GM21825 (cell line): ENCODE measurements around the gene ULK4.

ENCODE experiments used
- ATAC-seq: cut with Tn5 transposase; IDR thresholded peaks from one replicate; pipeline ENCODE4 v1.9.1; 2021; ENCODE audit warnings: mild to moderate bottlenecking, moderate library complexity; ENCODE audit not compliant: unreplicated experiment

The ULK4 gene

DNA sequence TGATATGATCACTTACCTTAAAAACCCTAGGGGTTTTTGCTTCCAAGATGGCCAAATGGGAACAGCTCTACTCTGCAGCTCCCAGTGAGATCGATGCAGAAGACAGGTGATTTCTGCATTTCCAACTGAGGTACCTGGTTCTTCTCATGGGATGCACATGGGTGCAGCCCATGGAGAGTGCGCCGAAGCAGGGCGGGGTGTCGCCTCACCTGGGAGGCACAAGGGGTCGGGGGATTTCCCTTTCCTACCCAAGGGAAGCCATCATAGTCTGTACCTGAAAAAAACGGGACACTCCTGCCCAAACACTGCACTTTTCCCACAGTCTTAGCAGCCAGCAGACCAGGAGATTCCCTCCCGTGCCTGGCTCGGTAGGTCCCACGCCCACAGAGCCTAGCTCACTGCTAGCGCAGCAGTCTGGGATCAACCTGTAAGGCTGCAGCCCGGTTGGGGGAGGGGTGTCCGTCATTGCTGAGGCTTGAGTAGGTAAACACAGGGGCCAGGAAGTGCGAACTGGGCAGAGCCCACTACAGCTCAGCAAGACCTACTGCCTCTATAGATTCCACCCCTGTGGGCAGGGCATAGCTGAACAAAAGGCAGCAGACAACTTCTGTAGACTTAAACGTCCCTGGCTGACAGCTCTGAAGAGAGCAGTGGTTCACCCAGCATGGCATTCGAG lies 684.0 kb downstream of the ULK4 start:
- no peak for ATAC-seq

DNA sequence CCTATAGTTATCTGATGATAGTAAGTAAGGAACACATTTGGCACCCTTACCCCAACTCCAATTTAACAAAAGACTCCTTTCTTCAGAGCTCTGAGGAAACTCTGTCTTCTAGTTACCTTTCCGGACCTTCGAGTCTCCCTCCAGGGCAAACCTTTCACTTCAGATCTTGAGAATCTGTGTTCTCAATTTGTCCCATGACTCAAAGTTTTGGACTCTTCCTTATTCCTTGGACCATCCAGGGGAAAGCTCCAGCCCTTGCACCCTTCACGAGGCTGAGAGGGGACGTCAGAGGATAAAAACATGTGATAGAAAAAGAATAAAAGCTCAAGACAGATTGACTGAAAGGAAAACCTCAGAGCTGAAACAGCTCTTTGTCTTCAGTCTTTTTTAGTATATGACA lies 685.7 kb downstream of the ULK4 start:
- no peak for ATAC-seq

DNA sequence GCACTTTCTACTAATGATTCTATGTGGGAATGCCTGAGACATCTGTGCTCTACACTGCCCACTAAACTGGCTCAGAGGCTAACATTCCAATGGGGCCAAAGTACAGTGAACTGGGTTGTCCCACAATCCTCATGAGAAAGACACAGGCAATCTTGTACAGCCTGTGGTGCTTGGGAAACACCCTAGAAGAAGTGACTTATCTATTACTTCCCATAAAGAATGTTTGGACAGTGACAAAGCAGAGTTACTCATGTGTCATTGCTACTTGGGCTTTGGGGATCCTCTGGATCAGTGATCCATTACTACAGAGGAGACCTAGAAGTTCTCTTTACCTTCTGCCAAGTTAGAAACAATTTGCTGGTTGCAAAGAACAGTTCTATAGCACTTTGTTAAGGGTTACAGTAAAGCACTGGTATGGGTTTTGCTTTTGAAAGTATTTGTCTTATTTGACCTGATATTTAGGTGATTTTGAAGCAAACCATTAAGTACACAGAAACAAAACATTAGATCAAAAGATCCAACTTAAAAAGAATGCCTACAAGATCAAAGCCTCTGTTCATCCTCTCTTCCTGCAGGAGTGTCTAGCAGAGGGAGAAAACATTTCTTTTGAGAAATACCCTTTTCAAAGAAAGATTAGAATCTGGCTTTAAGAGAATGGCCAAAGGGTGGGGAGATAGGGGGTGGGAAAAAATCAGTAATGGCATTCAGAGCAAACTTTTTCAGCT lies 686.8 kb downstream of the ULK4 start:
- no peak for ATAC-seq

DNA sequence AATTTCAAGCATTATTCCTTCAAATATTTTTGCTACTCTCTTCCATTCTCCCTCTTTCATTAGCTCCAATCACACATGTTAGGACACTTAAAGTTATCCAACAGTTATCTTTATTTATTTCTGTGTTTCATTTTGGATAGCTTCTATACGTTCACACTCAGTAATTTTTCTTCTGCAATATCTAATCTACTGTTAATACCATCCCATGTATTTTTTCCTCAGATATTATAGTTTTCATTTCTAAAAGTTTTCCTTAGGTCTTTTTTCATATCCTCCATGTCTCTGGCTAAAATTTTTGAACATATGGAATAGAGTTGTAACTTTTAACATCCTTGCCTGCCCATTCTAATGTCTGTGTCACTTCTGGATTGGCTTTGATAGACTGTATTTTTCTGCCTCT lies 689.2 kb downstream of the ULK4 start:
- no peak for ATAC-seq

DNA sequence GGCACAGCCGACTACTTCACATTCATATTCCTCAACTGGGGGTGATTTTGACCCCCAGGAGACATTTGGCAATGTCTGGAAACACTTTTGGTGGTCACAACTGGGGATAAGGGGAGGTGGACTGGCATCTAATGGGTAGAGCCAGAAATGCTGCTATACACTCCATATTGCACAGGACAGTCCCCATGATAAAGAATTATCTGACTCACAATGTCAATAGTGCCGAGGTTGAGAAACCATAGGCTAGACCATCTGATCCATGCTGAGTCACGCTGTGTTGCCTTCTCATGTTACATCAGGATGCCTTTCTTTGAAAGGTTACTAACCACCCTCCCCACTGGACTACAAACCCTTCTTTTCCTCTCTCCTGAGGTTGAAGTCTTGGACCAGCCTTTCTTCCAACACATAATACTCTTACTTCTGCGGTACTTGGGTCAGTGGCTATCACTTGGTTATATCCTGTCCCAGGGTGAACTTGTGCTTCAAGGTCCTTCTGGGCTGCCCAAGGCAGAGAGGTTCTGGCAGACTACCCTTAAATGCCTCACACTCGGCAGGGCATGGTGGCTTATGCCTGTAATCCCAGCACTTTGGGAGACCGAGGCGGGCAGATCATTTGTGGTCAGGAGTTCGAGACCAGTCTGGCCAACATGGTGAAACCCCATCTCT lies 693.8 kb downstream of the ULK4 start:
- no peak for ATAC-seq

DNA sequence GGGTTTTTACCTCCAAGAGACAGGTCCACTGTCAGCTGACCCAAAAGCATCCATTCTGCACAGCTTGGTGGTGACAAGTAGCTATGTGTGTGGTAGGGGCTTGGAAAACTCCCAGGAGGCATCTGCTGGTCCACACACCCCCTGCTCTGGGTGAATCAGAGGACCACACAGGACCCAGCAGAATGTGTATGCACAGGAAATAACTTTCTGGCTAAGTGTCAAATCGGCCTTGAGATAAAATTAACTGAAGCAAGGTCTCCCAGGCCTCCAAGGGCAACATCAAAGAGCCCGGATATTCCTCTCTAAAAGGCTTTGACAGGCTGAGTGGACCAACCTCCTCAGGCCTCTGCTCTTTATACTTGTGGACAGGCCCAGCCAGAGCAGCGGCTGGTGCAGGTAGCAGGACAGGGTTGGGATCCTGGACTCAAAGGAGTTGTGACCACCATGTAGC lies 696.1 kb downstream of the ULK4 start:
- ATAC-seq: no peak

DNA sequence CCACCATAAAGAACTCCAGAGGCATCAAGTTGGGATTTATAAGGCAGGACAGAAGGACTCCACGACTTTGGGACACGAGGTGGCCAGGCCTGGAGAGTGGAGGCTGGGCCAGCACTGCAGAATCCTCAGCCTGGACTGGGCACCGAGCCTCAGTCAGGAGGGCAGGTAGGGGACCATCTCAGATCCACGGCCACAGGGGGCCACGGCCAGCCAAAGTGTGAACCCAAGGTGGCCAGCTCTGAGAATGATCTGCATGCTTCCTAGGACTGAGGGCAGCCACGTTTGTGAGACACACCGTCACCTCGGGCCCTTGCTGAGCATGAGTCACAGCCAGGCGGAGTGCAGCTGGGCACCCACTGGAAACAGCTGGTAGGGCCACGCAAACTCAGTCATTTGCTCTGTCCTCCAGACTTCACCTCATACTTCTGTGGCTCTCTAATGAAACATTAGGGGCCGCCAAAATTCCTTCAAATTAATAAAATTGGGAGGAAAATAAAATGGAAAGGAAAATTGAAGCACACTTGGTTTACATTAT lies 696.8 kb downstream of the ULK4 start:
- no peak for ATAC-seq

DNA sequence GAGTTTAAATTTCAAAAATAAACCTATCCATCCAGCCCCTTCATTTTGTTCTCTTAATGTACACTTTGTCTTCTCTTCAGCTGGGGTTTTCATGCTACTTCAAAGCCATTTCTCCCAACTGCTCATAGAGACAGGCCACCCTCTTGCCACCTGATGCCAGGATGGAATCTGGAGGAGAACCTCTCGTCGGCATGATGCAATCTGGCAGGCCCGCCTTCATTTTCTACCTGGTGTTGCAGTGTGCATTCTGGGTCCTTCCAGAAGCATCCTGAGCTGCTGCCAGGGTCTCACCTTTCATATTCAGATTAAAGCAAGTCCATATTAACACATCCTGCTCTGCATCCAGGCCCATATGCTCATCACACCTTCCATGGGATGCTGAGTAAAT lies 701.8 kb downstream of the ULK4 start:
- ATAC-seq: no peak

DNA sequence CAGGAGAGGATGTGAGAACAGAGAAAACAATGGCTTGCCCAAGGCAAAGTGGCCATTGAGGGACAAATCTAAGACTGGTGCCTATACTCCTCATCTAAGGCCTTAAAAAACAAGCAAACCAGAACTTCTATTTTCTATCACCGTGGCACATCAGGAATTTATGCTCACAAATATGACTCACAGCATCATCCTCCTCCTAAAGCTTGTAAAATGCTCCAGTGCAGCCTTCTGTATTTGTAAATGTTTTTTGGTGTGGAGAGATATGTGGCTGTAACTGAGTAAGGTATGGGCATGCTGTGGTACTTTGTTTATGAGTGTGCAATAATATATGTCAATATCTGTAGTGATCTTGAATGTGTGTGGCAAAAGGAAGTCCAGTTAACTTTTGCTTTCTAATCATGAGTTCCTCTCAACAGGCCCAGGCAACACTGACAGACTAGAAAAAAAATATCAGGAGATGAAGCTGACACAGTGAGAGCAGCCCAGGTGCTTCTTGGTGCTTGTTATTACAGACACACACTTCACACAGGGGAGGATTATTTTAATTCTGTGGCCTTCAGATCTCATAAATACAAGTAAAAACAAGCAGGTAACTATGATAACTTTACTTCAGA lies 702.3 kb downstream of the ULK4 start:
- ATAC-seq: no peak

DNA sequence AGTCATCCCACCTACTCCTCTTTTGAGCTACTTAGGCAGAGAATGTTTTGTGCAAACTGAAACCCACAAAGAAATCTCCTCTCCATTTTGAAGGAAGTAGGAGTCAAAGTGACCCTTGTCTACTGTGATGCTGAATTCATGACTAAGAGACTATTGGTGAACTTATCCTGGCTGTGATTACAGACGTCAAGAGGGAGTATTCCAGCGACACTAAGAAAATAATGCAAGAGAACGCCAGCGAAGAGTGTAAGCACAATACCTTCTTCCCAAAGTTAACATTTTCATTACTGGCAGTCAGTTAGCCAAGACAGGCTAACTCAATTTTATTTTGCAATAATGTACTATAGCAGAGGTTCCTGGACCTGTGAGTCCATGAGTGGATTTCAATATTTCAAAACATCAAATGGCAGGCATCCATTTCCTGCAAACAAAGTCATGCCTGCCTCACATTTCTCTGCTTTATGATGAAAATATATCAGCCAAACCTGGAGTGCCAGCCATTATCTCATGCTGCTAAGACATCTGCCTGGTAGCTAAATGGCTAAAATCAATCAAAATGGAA lies 703.6 kb downstream of the ULK4 start:
- ATAC-seq: no peak

DNA sequence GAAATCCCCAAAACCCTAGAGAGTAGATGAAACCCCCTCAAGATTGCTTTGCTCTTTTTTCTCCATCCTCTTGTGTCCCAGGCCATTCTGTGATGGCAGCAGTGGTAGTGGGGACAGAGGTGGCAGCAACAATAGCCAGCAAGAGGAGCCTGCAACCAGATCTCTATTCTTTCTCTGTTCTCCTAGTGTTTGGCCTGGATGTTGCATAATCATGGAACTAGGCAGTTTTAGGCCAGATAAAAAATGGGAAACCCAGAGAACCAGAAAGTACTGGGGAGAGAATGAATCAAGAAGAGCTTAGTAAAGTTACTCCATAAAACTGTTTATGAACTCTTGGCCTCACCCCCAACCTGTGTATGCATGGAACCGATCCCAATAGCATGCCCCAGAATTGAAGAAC lies 710.3 kb downstream of the ULK4 start:
- no peak for ATAC-seq

DNA sequence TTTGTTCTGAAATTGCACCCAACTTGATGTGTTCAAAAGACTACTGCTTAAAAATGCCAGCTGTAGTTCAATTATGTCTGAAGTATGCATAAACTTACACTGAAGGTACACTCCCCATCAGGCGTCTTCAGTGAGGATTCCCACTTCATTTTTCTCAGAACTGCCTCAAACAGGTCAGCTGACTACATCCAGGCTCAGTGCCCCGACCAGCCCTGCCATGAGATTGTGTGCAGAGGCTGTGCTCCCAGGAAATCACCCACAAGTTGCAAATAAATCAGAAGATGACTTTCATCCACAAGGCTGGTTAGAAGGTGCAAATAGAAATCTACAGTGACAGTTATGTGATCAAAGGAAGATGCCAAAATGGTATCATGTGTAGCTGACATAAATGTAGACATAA lies 711.1 kb downstream of the ULK4 start:
- ATAC-seq: no peak

DNA sequence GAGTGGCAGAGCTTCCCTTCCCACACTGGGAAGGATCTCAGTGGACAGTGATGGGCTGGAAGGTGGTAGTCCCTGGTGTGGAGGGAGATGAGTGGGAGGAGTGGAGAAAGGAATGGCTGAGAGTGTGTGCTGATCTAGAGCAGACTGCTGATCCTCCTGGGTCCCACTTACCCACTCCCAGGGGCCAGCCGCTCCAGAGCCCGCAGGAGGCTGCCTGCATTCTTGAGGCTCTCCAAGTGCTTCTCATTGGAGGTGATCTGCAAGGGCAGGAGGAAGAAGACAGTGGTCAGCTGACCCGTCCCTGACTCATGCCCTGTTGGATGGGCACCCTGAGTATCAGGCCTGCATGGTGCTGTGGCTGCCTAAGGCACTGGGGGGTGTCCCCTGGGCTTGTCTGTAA lies 712.6 kb downstream of the ULK4 start:
- no peak for ATAC-seq

DNA sequence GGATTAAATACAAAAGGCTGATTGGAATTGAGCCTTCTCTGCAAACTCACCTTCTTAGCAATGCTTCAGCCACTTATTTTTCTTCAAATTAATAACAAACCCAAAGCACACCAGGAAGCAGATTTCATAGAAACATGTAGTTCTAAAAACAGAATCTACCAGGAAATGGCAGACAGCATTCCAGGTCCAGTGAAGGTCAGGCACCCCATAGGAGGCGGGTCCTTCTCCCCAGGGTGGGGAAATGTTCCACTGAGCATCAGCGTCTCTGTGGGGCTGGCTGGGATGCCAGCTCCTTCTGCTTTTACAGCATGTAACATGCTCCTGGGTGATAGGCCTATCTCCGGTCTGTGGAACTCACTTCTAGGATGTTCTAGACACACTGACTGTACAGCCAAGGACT lies 713.4 kb downstream of the ULK4 start:
- ATAC-seq: no peak

DNA sequence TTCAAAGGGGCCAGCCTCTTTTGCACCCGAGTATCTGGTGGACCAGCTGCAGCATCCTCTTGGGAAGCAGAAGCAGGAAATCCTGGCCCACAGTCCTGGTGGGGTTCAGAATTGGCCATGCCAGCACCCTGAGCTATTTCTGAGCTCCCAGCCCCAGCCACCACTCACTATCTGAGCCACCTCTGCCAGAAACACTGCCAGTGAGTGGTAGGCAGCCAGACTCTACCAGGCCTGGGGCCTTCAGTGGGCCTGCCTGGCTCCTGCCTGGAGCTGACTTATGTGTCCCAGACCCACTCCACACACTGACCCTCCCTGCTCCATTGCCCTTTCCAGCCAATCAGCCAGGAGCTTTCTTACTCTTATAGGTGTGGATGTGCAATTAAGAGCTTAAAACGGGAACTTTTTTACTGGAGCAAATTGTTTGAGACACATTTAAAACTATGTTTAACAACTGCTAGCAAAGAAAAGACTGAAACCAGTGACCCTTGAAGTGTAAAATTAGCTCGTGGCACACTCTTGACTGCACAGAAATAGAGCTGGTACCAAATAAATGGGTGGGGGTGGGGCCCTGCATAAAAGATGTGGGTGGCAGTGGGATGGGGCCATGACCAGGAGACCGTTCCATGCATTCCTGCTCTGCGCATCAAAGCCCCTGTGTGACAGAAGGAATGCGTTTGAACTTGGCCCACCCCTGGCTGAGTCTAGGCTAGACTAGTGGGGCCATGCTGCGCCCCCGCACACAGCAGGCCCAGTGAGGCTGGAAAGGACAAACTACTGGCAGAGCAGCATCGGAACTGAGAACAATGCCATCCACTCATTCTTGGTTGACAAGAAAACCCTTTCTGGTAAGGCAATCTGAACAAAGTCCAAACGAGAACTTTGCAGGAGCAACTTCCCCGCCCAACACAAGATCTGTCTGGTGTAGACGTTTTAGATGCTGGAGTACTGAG lies 714.6 kb downstream of the ULK4 start:
- ATAC-seq: no peak

DNA sequence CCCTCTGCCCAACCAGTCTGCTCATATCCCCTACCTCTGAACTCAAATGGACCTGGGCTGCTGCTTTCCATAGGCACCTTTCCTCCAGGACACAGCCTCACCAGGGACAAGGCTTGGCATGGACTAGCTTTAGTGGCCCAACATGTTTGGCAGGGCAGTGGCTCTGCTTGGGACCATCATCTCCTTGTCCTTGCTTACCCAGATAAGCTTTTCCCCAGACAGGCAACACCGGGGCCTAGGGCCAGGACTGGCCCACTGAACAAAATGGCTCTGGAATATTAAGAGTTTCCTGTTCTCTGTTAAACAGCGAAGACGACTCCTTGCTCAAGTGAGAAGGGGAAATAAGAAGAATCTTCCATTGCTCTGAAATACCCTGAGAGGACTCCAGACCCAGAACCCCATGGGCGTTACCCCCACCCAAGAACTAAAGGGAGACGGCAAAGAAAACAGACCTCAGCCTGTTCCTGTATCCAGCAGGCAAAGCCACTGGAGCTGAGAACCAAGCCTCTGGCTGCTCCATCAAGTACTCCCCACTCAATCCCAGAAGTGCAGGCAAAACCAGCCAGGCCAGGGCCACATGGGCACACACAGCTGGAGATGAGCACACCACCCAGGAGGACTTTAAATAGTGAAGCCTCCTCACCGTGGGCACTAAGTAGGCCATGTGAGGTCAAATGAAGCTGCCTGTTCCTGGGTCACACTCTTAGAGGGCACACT lies 717.1 kb downstream of the ULK4 start:
- ATAC-seq: no peak

DNA sequence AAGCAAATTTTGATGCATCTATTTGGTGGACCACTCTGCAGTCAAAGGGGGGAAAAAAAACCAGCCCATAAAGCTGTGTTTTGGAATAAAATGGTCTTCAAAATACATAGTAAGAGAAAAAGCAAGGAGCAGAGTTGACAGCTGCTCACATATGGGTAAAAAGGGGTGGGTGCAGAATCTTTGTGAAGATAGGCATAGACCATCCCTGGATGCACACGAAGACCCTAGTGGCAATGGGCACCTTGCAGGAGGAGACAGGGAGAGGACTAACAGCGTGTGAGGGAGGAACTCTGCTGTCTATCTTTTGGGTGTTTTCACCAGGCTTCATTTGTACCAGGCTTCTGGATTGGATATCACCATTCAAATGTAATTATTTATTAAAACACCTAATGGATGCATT lies 718.7 kb downstream of the ULK4 start:
- no peak for ATAC-seq

DNA sequence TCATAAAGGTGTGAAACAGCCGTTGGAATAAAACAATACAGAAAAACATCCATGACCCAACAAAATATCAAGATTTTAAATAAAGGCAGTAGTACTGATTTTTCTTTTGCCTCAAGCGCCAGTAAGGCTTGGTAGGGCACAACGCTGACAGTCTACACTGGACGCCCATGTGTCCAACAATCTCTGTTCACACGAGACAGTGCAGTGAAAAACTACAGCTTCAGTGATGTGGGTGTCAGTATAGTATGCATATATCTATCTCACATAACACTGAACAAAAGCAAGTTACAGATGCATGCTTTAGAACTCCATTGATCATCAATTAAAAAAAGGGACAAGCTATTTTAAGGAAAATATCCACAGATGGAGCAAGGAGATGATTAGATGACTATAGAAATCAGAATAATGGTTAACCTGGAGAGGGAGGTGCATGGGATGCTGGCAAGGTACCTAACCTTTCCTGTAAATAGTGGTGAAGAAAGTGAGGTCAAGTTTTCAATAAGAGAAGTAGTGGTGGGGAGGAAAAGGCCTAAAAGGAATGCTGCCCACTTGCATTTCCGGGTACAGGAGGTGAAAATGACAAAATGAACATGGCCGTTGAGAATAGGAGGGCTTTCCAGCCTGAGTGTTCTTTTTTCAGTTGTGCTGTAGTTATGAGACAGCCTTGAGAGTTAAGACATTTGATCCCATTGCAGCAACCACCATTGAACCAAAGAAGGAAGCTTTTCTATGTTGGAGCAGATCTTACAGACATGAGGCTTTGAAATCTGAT lies 719.9 kb downstream of the ULK4 start:
- ATAC-seq: no peak

DNA sequence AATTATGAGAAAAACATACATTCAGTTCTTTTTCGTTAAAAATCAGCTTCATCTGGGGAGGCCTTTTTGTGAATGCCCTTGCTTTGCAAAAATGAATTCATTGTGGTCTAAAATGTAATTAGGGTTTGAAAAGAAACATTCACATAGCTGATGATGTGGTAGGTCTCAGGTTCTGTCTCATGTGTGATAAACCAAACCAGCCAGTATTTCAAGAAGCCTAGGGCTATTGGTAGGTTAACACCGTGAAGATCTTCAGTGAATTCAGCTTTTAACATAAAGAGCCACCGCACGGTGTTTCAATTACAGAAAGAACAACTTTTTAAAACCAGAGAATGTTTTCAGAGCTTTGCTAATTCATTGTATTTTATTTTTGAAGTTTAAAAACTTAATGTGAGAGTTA lies 720.7 kb downstream of the ULK4 start:
- ATAC-seq: no peak
